ENCODE measurements around the gene CAPN5. TPM values are rescaled to one million over a fixed set of nuclear protein-coding genes. Genes with fewer than 3 reads are reported as not detected.

The CAPN5 gene
- total RNA-seq, 1 donor from 2014 or later, result 0.71 TPM

GRCh38 chr11:77090373-77091111 lies 23.8 kb downstream of the CAPN5 start:
- Mint-ChIP-seq H3K36me3 (ENCODE audit: low read depth) (no peaks in the 10 kb centered on the region), H3K9me3 (no peaks in the 10 kb centered on the region), H3K27ac (no peak overlapping the region), H3K27me3 (no peaks in the 10 kb centered on the region), H3K4me1 (no peaks in the 10 kb centered on the region), H3K4me3 (no peak overlapping the region)
- ATAC-seq (ENCODE audit: low read depth), result no peak
- POLR2A ChIA-PET, result no interaction called here
- intact Hi-C loops (cut with micrococcal nuclease), result loop anchor here (1.0 kb wide), 5 partner anchors 24 to 356 kb away; partner anchors contain the start of gene CAPN5
- TF ChIP-seq, protein P1, sequence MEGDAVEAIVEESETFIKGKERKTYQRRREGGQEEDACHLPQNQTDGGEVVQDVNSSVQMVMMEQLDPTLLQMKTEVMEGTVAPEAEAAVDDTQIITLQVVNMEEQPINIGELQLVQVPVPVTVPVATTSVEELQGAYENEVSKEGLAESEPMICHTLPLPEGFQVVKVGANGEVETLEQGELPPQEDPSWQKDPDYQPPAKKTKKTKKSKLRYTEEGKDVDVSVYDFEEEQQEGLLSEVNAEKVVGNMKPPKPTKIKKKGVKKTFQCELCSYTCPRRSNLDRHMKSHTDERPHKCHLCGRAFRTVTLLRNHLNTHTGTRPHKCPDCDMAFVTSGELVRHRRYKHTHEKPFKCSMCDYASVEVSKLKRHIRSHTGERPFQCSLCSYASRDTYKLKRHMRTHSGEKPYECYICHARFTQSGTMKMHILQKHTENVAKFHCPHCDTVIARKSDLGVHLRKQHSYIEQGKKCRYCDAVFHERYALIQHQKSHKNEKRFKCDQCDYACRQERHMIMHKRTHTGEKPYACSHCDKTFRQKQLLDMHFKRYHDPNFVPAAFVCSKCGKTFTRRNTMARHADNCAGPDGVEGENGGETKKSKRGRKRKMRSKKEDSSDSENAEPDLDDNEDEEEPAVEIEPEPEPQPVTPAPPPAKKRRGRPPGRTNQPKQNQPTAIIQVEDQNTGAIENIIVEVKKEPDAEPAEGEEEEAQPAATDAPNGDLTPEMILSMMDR (IDR thresholded peaks at IDR 0.05), result no peak
- CTCF ChIA-PET, result interaction anchor here (1.0 to 5.2 kb wide), 16 partner anchors 8 to 369 kb away, joined by 3 to 52 read pairs (median 4); no protein-coding TSS in a partner anchor
- DNase-seq, result no peak

DNA sequence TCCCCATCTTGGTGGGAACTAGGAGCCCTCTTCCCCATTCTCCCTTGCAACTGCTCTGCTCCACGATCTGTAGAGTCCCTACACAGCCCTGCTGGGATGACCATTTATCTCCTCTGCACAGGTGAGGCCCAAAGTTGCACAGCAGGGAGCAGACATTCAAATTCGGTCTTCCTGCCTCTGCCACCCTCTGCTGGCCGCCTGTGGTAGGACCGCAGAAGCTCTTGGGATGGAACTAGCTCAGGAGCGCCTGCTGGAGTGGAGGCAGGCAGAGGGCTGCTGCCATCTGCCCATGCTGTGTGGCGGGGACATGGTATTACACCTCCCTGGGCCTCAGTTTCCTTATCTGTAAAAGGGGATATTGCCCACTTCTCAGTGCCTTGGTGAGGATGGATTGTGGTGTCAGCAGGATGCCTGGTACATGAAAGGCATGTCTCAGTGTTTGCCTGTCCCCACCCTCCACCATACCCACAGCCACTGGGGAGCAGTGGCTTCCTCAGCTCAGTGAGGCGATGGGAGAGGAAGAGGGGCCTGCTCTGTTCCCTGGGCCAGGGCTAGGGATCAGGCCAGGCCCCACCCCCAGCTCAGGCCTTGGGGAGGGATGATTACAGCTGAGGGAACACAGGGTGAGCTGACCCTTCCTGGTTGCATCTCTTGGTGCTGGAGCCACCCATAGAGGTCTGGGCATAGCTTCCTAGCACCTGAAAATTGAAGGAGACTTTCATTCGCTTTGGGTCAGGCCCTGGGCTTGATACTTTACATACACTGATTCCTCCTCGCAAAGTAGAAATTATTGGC lies 24.6 kb downstream of the CAPN5 start:
- H3K27ac Mint-ChIP-seq, result no peak overlapping the region

DNA sequence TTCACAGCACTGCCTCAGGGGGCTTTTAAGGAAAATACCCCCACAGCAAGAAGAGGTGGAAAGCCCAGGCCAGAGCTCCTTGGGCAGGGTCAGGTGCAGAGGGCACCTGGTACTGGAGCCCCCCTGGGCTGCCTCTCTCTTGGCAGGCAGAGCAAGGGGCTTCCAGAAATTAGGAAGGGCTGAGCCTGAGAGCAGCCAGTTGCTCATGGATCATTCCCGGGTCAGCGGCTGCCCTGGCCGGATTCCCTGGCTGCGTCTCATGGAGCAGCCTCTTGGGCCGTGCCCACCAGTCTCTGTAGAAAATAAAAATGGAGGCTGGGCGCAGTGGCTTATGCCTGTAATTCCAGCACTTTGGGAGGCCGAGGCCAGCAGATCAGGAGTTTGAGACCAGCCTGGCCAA lies 25.6 kb downstream of the CAPN5 start:
- Mint-ChIP-seq H3K4me3 (no peak overlapping the region), H3K27me3 (no peaks in the 10 kb centered on the region), H3K4me1 (no peaks in the 10 kb centered on the region), H3K36me3 (ENCODE audit: low read depth) (no peaks in the 10 kb centered on the region), H3K9me3 (no peaks in the 10 kb centered on the region), H3K27ac (no peak overlapping the region)
- POLR2A ChIA-PET, result no interaction called here
- DNase-seq (no peak), ATAC-seq (ENCODE audit: low read depth) (no peak)
- TF ChIP-seq, protein P1 (IDR thresholded peaks at IDR 0.05), result no peak
- intact Hi-C loops (cut with micrococcal nuclease), result no loop called here
- CTCF ChIA-PET, result interaction anchor here (1.3 to 5.2 kb wide), 10 partner anchors 11 to 359 kb away, joined by 3 to 52 read pairs (median 10); no protein-coding TSS in a partner anchor

More for the DNA sequence above, 24.6 kb downstream of the CAPN5 start:
- Mint-ChIP-seq H3K4me1 (no peaks in the 10 kb centered on the region), H3K4me3 (no peak overlapping the region), H3K9me3 (no peaks in the 10 kb centered on the region), H3K27me3 (no peaks in the 10 kb centered on the region), H3K36me3 (ENCODE audit: low read depth) (no peaks in the 10 kb centered on the region)
- ChIA-PET POLR2A (no interaction called here), CTCF (interaction anchor here (0.6 to 5.2 kb wide), 21 partner anchors 9 to 458 kb away, joined by 3 to 52 read pairs (median 4); no protein-coding TSS in a partner anchor)
- DNase-seq (peak; percentile 61), ATAC-seq (ENCODE audit: low read depth) (peak; percentile 98)
- intact Hi-C loops (cut with micrococcal nuclease), result loop anchor here (1.0 kb wide), 5 partner anchors 25 to 357 kb away; partner anchors contain the start of gene CAPN5
- TF ChIP-seq, protein P1 (IDR thresholded peaks at IDR 0.05), result peak; percentile 39

DNA sequence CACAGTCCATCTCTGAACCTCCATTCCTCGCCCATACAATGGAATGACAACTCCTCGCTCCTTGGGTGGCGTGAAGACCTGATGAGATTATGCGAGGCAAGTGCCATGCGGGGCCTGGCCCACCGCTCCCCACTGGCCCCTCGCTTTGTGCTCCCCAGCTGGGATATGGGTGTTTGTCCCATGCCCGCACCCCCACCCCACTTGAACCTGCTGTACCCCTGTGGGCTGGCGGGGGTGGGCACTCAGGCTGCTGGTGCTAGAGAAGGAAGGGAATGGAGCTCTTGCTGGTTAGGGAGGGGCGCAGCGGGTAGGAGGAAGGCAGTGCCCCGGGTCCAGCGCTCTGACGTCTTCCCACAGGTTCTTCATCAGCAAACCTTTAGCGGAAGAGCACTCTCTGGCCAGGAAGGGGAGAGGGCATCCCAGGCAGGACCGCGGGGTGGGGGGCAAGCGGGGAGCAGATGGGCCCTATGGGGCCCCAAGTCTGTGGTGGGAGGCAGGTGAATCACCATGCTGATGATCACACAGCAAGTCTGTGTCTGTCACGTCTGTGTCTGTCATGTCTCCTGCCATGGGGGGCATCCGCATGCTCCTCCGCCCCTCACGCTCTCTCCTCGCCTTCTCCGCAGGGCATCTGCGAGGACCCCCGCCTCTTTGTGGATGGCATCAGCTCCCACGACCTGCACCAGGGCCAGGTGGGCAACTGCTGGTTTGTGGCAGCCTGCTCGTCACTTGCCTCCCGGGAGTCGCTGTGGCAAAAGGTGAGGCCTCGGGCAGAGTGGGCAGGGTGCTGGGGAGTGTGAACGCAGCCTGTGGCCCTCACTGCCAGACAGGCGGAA lies 26.5 kb downstream of the CAPN5 start:
- no peak overlapping the region for H3K27ac Mint-ChIP-seq
- no peak for DNase-seq
- ChIA-PET CTCF (interaction anchor here (0.8 to 5.2 kb wide), 3 partner anchors 9 to 174 kb away, joined by 3 to 52 read pairs (median 3); no protein-coding TSS in a partner anchor), POLR2A (no interaction called here)
- H3K36me3 Mint-ChIP-seq (ENCODE audit: low read depth), result no peaks in the 10 kb centered on the region
- intact Hi-C loops (cut with micrococcal nuclease), result no loop called here
- no peak overlapping the region for H3K4me3 Mint-ChIP-seq
- H3K9me3 Mint-ChIP-seq, result no peaks in the 10 kb centered on the region
- TF ChIP-seq, protein P1 (IDR thresholded peaks at IDR 0.05), result no peak
- H3K4me1 Mint-ChIP-seq, result no peaks in the 10 kb centered on the region
- no peaks in the 10 kb centered on the region for H3K27me3 Mint-ChIP-seq
- ATAC-seq (ENCODE audit: low read depth), result no peak
